ENCODE results near the gene HCRT. TPM values are rescaled to one million over a fixed set of nuclear protein-coding genes. Genes with fewer than 3 reads are reported as not detected.
A peak's percentile ranks its signal among the peaks of the same experiment; 100 is the strongest.

The HCRT gene
- total RNA-seq, 2 donors from 2014 or later: not detected

DNA sequence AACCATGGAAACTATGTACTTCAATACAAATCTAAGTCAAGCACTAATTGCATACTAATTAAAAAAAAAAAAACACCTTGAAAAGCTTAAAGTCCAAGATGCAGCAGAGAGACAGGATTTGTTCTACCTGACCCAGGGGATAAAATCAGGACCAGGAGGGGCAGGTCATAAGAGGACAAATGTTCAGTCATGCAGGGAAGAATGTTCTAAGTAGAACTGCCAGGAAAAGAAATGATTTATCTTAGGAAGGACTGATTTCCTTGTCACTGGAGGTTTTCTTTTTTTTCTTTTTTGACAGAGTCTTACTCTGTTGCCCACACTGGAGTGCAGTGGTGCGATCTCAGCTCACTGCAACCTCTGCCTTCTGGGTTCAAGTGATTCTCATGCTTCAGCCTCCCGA is 18.1 kb upstream of the HCRT start:
- Mint-ChIP-seq H3K27ac (no peak overlapping the region), H3K36me3 (ENCODE audit: low read depth) (peaks cover 45% of the 10 kb centered on the region), H3K9me3 (no peaks in the 10 kb centered on the region), H3K4me1 (peaks cover 5% of the 10 kb centered on the region), H3K4me3 (no peak overlapping the region), H3K27me3 (ENCODE audit: insufficient read depth) (no peaks in the 10 kb centered on the region)
- Histone ChIP-seq H3K4me3 (ENCODE audit: low read length) (no peak overlapping the region), H3K27ac (ENCODE audit: low read depth, low read length) (no peak overlapping the region), H3K27me3 (ENCODE audit: control insufficient read depth, insufficient read depth, low read length, poor library complexity, severe bottlenecking) (no peaks in the 10 kb centered on the region), H3K4me1 (ENCODE audit: control insufficient read depth, insufficient read depth, low read length) (no peaks in the 10 kb centered on the region), H3K9ac (ENCODE audit: extremely low read depth, low read length, poor library complexity, severe bottlenecking) (no peak overlapping the region), H3K9me3 (ENCODE audit: control insufficient read depth, low read length) (no peaks in the 10 kb centered on the region), H3K36me3 (ENCODE audit: control insufficient read depth, insufficient read depth, low read length) (peaks cover 71% of the 10 kb centered on the region)
- no peak for DNase-seq
- 93 to 94% methylated on average over 2 of the region's 2 CpGs for WGBS, 2 experiments (ENCODE audit: insufficient coverage in 1 of 2, insufficient read length in 1 of 2)
- TF ChIP-seq, protein P1, sequence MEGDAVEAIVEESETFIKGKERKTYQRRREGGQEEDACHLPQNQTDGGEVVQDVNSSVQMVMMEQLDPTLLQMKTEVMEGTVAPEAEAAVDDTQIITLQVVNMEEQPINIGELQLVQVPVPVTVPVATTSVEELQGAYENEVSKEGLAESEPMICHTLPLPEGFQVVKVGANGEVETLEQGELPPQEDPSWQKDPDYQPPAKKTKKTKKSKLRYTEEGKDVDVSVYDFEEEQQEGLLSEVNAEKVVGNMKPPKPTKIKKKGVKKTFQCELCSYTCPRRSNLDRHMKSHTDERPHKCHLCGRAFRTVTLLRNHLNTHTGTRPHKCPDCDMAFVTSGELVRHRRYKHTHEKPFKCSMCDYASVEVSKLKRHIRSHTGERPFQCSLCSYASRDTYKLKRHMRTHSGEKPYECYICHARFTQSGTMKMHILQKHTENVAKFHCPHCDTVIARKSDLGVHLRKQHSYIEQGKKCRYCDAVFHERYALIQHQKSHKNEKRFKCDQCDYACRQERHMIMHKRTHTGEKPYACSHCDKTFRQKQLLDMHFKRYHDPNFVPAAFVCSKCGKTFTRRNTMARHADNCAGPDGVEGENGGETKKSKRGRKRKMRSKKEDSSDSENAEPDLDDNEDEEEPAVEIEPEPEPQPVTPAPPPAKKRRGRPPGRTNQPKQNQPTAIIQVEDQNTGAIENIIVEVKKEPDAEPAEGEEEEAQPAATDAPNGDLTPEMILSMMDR (conservative IDR thresholded peaks at IDR 0.05): no peak

DNA sequence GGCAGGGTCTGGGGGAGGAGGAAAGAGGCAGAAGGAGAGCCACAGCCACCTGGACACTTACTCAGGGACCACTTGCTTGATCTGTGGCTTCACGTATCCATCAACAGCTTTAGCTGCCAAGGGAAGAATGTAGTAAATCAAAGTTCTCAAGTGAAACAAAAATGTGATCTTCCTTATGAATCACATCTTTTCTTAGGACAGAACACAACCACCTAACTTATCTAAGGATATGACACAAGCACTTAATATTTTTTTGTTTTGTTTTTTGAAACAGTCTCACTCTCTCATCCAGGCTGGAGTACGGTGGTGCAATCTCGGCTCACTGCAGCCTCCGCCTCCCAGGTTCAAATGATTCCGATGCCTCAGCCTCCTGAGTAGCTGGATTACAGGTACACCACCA is 17.4 kb upstream of the HCRT start:
- no peaks in the 10 kb centered on the region for H3K27me3 ChIP-seq (ENCODE audit: control insufficient read depth, insufficient read depth, low read length, poor library complexity, severe bottlenecking)
- Mint-ChIP-seq H3K4me3 (no peak overlapping the region), H3K36me3 (ENCODE audit: low read depth) (peaks cover 43% of the 10 kb centered on the region), H3K4me1 (peaks cover 5% of the 10 kb centered on the region), H3K27me3 (ENCODE audit: insufficient read depth) (no peaks in the 10 kb centered on the region), H3K27ac (no peak overlapping the region), H3K9me3 (no peaks in the 10 kb centered on the region)
- H3K9me3 ChIP-seq (ENCODE audit: control insufficient read depth, low read length): no peaks in the 10 kb centered on the region
- WGBS, 2 experiments (ENCODE audit: insufficient coverage in 1 of 2, insufficient read length in 1 of 2): 95 to 96% methylated on average over 5 of the region's 5 CpGs
- H3K9ac ChIP-seq (ENCODE audit: extremely low read depth, low read length, poor library complexity, severe bottlenecking): no peak overlapping the region
- H3K27ac ChIP-seq (ENCODE audit: low read depth, low read length): no peak overlapping the region
- no peak overlapping the region for H3K4me3 ChIP-seq (ENCODE audit: low read length)
- DNase-seq: no peak
- TF ChIP-seq, protein P1 (conservative IDR thresholded peaks at IDR 0.05): no peak
- H3K36me3 ChIP-seq (ENCODE audit: control insufficient read depth, insufficient read depth, low read length): peaks cover 66% of the 10 kb centered on the region
- H3K4me1 ChIP-seq (ENCODE audit: control insufficient read depth, insufficient read depth, low read length): no peaks in the 10 kb centered on the region

DNA sequence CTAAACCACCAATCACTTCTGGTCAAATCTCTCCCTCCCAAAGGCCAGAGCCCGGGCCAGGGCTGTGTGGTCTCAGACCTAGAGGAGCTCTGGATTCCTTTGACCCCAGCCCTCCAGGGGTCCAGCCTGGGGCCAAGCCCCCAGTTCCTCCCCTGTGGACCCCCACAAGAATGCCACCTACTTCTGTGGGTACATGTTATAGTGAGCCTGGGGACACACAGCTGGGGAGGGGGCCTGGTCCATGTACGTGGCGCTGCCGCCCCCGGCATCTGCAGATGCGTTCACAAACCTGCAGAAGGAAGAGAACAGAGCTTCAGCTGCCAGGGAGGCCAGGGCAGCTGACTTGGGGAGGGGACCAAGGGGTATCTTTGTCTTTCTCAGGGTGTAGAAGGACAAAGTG is 16.9 kb upstream of the HCRT start:
- 83 to 93% methylated on average over 1 to 6 of the region's 6 CpGs for WGBS, 2 experiments (ENCODE audit: insufficient coverage in 1 of 2, insufficient read length in 1 of 2)
- peaks cover 39% of the 10 kb centered on the region for H3K36me3 Mint-ChIP-seq (ENCODE audit: low read depth)
- TF ChIP-seq, protein P1 (conservative IDR thresholded peaks at IDR 0.05): no peak
- no peak overlapping the region for H3K27ac ChIP-seq (ENCODE audit: low read depth, low read length)
- no peaks in the 10 kb centered on the region for H3K27me3 Mint-ChIP-seq (ENCODE audit: insufficient read depth)
- no peaks in the 10 kb centered on the region for H3K4me1 ChIP-seq (ENCODE audit: control insufficient read depth, insufficient read depth, low read length)
- H3K27ac Mint-ChIP-seq: peak overlapping the region; percentile 26
- peaks cover 61% of the 10 kb centered on the region for H3K36me3 ChIP-seq (ENCODE audit: control insufficient read depth, insufficient read depth, low read length)
- no peaks in the 10 kb centered on the region for H3K27me3 ChIP-seq (ENCODE audit: control insufficient read depth, insufficient read depth, low read length, poor library complexity, severe bottlenecking)
- no peak overlapping the region for H3K4me3 Mint-ChIP-seq
- no peak overlapping the region for H3K9ac ChIP-seq (ENCODE audit: extremely low read depth, low read length, poor library complexity, severe bottlenecking)
- no peak for DNase-seq
- no peaks in the 10 kb centered on the region for H3K9me3 Mint-ChIP-seq
- no peak overlapping the region for H3K4me3 ChIP-seq (ENCODE audit: low read length)
- H3K9me3 ChIP-seq (ENCODE audit: control insufficient read depth, low read length): no peaks in the 10 kb centered on the region
- peaks cover 5% of the 10 kb centered on the region for H3K4me1 Mint-ChIP-seq

Data from endodermal cell (in vitro differentiated cells).